Fibroblast of the aortic adventitia (primary cell): ENCODE data around the gene LPIN1. TPM values are rescaled to one million over a fixed set of nuclear protein-coding genes. Genes with fewer than 3 reads are reported as not detected.
"Not testable (repeated sequence)": the region's sequence is repeated elsewhere in the genome, so short reads cannot be mapped to it uniquely, and the experiment has no call there.

ENCODE experiments used
- DNase-seq: peaks from one replicate; pipeline ENCODE4 v3.0.0-alpha.2; 2010; ENCODE audit warnings: low read depth
- H3K4me3 ChIP-seq: 2 replicates; pipeline ENCODE4 v1.5.1; 2011; ENCODE audit warnings: low read depth, mild to moderate bottlenecking, control low read depth, low read length, moderate library complexity
- CTCF ChIP-seq: IDR thresholded peaks from 2 replicates; pipeline ENCODE4 v1.5.1; 2011; ENCODE audit warnings: mild to moderate bottlenecking, low read length, control low read depth, inconsistent platforms; ENCODE audit not compliant: insufficient read depth
- total RNA-seq: library from RNA; depleted of rRNA; stranded (reverse); fragments of >200 nt; gene quantifications from 2 replicates; pipeline ENCODE4 v1.2.3, GENCODE V29; 2012; ENCODE audit warnings: low replicate concordance

The LPIN1 gene
- total RNA-seq, 1 donor, result 50.4 TPM

GRCh38 chr2:11814979-11815510, 68.6 kb downstream of the LPIN1 start:
- TF ChIP-seq CTCF, result no peak
- H3K4me3 ChIP-seq, result no peak overlapping the region
- DNase-seq, result no peak

GRCh38 chr2:11816935-11817334, 70.5 kb downstream of the LPIN1 start:
- not testable (repeated sequence) for H3K4me3 ChIP-seq, DNase-seq

GRCh38 chr2:11819235-11819729, 72.8 kb downstream of the LPIN1 start:
- DNase-seq, result no peak
- no peak overlapping the region for H3K4me3 ChIP-seq
- TF ChIP-seq CTCF, result no peak

GRCh38 chr2:11820650-11821049, 74.2 kb downstream of the LPIN1 start:
- no peak for DNase-seq
- H3K4me3 ChIP-seq, result no peak overlapping the region
- TF ChIP-seq CTCF, result no peak

GRCh38 chr2:11821705-11822104, 75.3 kb downstream of the LPIN1 start:
- DNase-seq, result no peak
- no peak for TF ChIP-seq CTCF
- no peak overlapping the region for H3K4me3 ChIP-seq

GRCh38 chr2:11822359-11822745, 75.9 kb downstream of the LPIN1 start:
- DNase-seq, H3K4me3 ChIP-seq: not testable (repeated sequence)

- TF ChIP-seq CTCF, result no peak
- no peak overlapping the region for H3K4me3 ChIP-seq
Measured at GRCh38 chr2:11822746-11823451, 76.5 kb downstream of the LPIN1 start.

More at GRCh38 chr2:11822746-11823451, 76.5 kb downstream of the LPIN1 start:
- no peak for DNase-seq
